ENCODE measurements around the gene BPIFB4.

GRCh38 chr20:33113387-33113908 lies 34.0 kb downstream of the BPIFB4 start:
- TF ChIP-seq CTCF (IDR thresholded peaks at IDR 0.05 in 8 of 11, conservative IDR thresholded peaks at IDR 0.05 in 3 of 11), result no peak
- TF ChIP-seq POLR2AphosphoS5 (IDR thresholded peaks at IDR 0.05), result no peak
- TF ChIP-seq POLR2A (IDR thresholded peaks at IDR 0.05), result no peak
